SK-N-SH (cell line): ENCODE data around the gene REC8. TPM values are rescaled to one million over a fixed set of nuclear protein-coding genes. Genes with fewer than 3 reads are reported as not detected.

Experiments
- CTCF ChIA-PET: fragments of 300-600, 350-600 bp; formaldehyde crosslinking; extraction: SDS; loops from one replicate; lab custom pipeline; 2021; lab: Yijun Ruan, JAX
- POLR2A ChIA-PET: fragments of 350-600 bp; sonication (Branson Sonifier 250); formaldehyde crosslinking; extraction: SDS; loops from one replicate; lab custom pipeline; 2020; ENCODE audit warnings: antibody characterized with exemption, inconsistent platforms; lab: Yijun Ruan, JAX
- DNase-seq: peaks from one replicate; pipeline ENCODE4 v3.0.0; 2012
- H2AFZ ChIP-seq: fragments of 200-600 bp; sonication (generic); 2 replicates; pipeline ENCODE4 v1.8.1; 2016; ENCODE audit warnings: antibody characterized with exemption, mild to moderate bottlenecking, low read depth
- H3F3A ChIP-seq: fragments of 200-600 bp; sonication (generic); replicated peaks from 2 replicates; pipeline ENCODE3; 2016; ENCODE audit warnings: antibody characterized with exemption, mild to moderate bottlenecking; ENCODE audit not compliant: insufficient read depth
- H3K27ac ChIP-seq, 2 experiments: fragments of 200-500 bp in 1 of 2; fragments of 200-600 bp in 1 of 2; sonication (Bioruptor generic) in 1 of 2; sonication (generic), shearing (Covaris generic) in 1 of 2; 2 replicates each; pipeline versions ENCODE4 v1.5.1 to v1.6.1; 2014 to 2016; ENCODE audit warnings: low read depth in 2 of 2, inconsistent platforms in 1 of 2, low read length in 1 of 2, mild to moderate bottlenecking in 1 of 2, mixed read lengths in 1 of 2
- H3K27me3 ChIP-seq: fragments of 200-600 bp; sonication (generic), shearing (Covaris generic); 2 replicates; pipeline ENCODE4 v1.6.1; 2016; ENCODE audit warnings: mixed run types; ENCODE audit not compliant: insufficient read depth
- H3K36me3 ChIP-seq, 2 experiments: fragments of 200-500 bp in 1 of 2; fragments of 200-600 bp in 1 of 2; sonication (Bioruptor generic) in 1 of 2; sonication (generic) in 1 of 2; replicated peaks in 1 of 2; 2 replicates each; pipeline versions ENCODE3 to v1.5.1; 2014 to 2016; ENCODE audit warnings: low read length in 1 of 2, mild to moderate bottlenecking in 1 of 2; ENCODE audit not compliant: insufficient read depth in 2 of 2, control insufficient read depth in 1 of 2
- H3K4me1 ChIP-seq, 2 experiments: fragments of 200-500 bp in 1 of 2; fragments of 200-600 bp in 1 of 2; sonication (Bioruptor generic) in 1 of 2; sonication (generic), shearing (Covaris generic) in 1 of 2; 2 replicates each; pipeline versions ENCODE4 v1.5.1 to v1.6.1; 2014 to 2016; ENCODE audit warnings: low read depth in 1 of 2, low read length in 1 of 2, mixed run types in 1 of 2; ENCODE audit not compliant: insufficient read depth in 2 of 2, control insufficient read depth in 1 of 2
- H3K4me2 ChIP-seq: fragments of 200-600 bp; sonication (generic), shearing (Covaris generic); 2 replicates; pipeline ENCODE4 v1.6.1; 2017; ENCODE audit warnings: mixed run types
- H3K4me3 ChIP-seq, 2 experiments: fragments of 200-500 bp in 1 of 2; fragments of 200-600 bp in 1 of 2; sonication (Bioruptor generic) in 1 of 2; sonication (generic), shearing (Covaris generic) in 1 of 2; 2 replicates each; pipeline versions ENCODE4 v1.5.1 to v1.8.1; 2014 to 2016; ENCODE audit warnings: low read depth in 2 of 2, inconsistent platforms in 1 of 2, low read length in 1 of 2, mild to moderate bottlenecking in 1 of 2, mixed read lengths in 1 of 2, moderate library complexity in 1 of 2
- H3K79me2 ChIP-seq: fragments of 200-600 bp; sonication (generic); 2 replicates; pipeline ENCODE4 v1.8.1; 2017; ENCODE audit warnings: mild to moderate bottlenecking; ENCODE audit not compliant: insufficient read depth
- H3K9ac ChIP-seq: fragments of 200-600 bp; sonication (generic); 2 replicates; pipeline ENCODE4 v1.6.1; 2017; ENCODE audit warnings: mixed run types
- H3K9me2 ChIP-seq: fragments of 200-600 bp; sonication (generic); 2 replicates; pipeline ENCODE4 v1.6.1; 2017; ENCODE audit warnings: mixed run types
- H3K9me3 ChIP-seq: fragments of 200-600 bp; sonication (generic); 2 replicates; pipeline ENCODE4 v1.6.1; 2017; ENCODE audit warnings: mixed run types, mild to moderate bottlenecking, moderate library complexity
- H4K20me1 ChIP-seq: fragments of 200-600 bp; sonication (generic); 2 replicates; pipeline ENCODE4 v1.6.1; 2017; ENCODE audit warnings: mild to moderate bottlenecking, mixed run types; ENCODE audit not compliant: insufficient read depth
- EZH2phosphoT487 ChIP-seq: fragments of 200-600 bp; sonication (generic); IDR thresholded peaks from 2 replicates; pipeline ENCODE4 v1.6.1; 2017; ENCODE audit warnings: low read depth, mixed run types, mild to moderate bottlenecking, antibody characterized with exemption, moderate library complexity, borderline replicate concordance
- IRF3 ChIP-seq: fragments of 150-350 bp; IDR thresholded peaks from 2 replicates; pipeline ENCODE4 v1.6.1; 2016; ENCODE audit warnings: mild to moderate bottlenecking, low read depth, low read length
- NFIC ChIP-seq: IDR thresholded peaks from 2 replicates; pipeline ENCODE4 v1.4.0; 2012; ENCODE audit warnings: borderline replicate concordance
- RXRA ChIP-seq: IDR thresholded peaks from 2 replicates; pipeline ENCODE4 v1.4.0; 2012; ENCODE audit warnings: low read depth, mild to moderate bottlenecking, borderline replicate concordance
- SIN3A ChIP-seq: IDR thresholded peaks from 2 replicates; pipeline ENCODE4 v1.6.1; 2012; ENCODE audit warnings: low read depth, mild to moderate bottlenecking, low read length, moderate library complexity, borderline replicate concordance
- USF1 ChIP-seq: IDR thresholded peaks from 2 replicates; pipeline ENCODE4 v1.4.0; 2012; ENCODE audit warnings: low read depth, borderline replicate concordance
- YY1 ChIP-seq: IDR thresholded peaks from 2 replicates; pipeline ENCODE4 v1.4.0; 2012; ENCODE audit warnings: low read depth, mild to moderate bottlenecking
- ZBTB33 ChIP-seq: IDR thresholded peaks from 2 replicates; pipeline ENCODE4 v1.4.0; 2012; ENCODE audit warnings: low read depth, borderline replicate concordance
- whole genome bisulfite sequencing: methylation state at CpG from one replicate; pipeline ENCODE4 v1.1.6; 2017; ENCODE audit warnings: low lambda C conversion rate; 5-methylcytosine and 5-hydroxymethylcytosine counted together
- polyA plus RNA-seq, 3 experiments: library from polyadenylated mRNA; depleted of rRNA; stranded (reverse); fragments of >200 nt; gene quantifications; 2 replicates each; pipeline ENCODE4 v1.2.3, GENCODE V29; 2012

The REC8 gene
- polyA plus RNA-seq, 1 of the 3 experiments (the other 2 are of a cell fraction), result 23.2 TPM

GRCh38 chr14:24144451-24144850 lies 27.4 kb upstream of the REC8 start:
- CTCF ChIA-PET, result interaction anchor here (4.6 kb wide), 1 partner anchor 16 kb away, joined by 38 read pairs; the partner anchor contains the start of gene IRF9

More at GRCh38 chr14:24144451-24144850, 27.4 kb upstream of the REC8 start:
- no peak for TF ChIP-seq IRF3
- TF ChIP-seq YY1, result no peak
- no peak for TF ChIP-seq RXRA
- TF ChIP-seq USF1, result no peak
- TF ChIP-seq SIN3A, result no peak
- TF ChIP-seq NFIC, result no peak
- no peak for TF ChIP-seq ZBTB33
- no peak for TF ChIP-seq EZH2phosphoT487
- TF ChIP-seq, all 33 proteins: peak for 0
- Histone ChIP-seq H3K79me2 (peaks cover 67% of the 10 kb centered on the region), H3K27me3 (no peaks in the 10 kb centered on the region), H3K9me2 (no peaks in the 10 kb centered on the region), H3K4me1 (peaks cover 14 to 27% of the 10 kb centered on the region in 2 experiments), H3K4me2 (peak overlapping the region; percentile 83; the same call in 1 of the 2 replicates), H3K27ac (no peak overlapping the region; a peak in 1 of 4 replicates), H3K9me3 (no peaks in the 10 kb centered on the region), H4K20me1 (peaks cover 8% of the 10 kb centered on the region; the same call in 1 of the 2 replicates), H3K9ac (no peak overlapping the region), H3K4me3 (no peak overlapping the region), H3F3A (peaks cover 20% of the 10 kb centered on the region), H3K36me3 (peaks cover 23 to 30% of the 10 kb centered on the region in 2 experiments), H2AFZ (no peak overlapping the region)
- WGBS, result 56% methylated on average over 1 of the region's 1 CpG
- DNase-seq, result no peak
- POLR2A ChIA-PET, result no interaction called here
